HG03571 (cell line): ENCODE measurements around the gene NCAPD2.
A peak's percentile ranks its signal among the peaks of the same experiment; 100 is the strongest.
"Not testable (repeated sequence)": the region's sequence is repeated elsewhere in the genome, so short reads cannot be mapped to it uniquely, and the experiment has no call there.

Experiments used
- ATAC-seq: cut with Tn5 transposase; IDR thresholded peaks from one replicate; pipeline ENCODE4 v1.9.1; 2021; ENCODE audit not compliant: unreplicated experiment

The NCAPD2 gene

GRCh38 chr12:6532051-6532926 is 38.4 kb downstream of the NCAPD2 start:
- ATAC-seq: no peak

- peak; percentile 6 for ATAC-seq
These were observed 39.2 kb downstream of the NCAPD2 start for GRCh38 chr12:6532927-6533652.

DNA sequence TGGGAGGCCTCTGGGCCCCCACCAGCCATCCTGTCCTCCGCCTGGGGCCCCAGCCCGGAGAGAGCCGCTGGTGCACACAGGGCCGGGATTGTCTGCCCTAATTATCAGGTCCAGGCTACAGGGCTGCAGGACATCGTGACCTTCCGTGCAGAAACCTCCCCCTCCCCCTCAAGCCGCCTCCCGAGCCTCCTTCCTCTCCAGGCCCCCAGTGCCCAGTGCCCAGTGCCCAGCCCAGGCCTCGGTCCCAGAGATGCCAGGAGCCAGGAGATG is 39.7 kb downstream of the NCAPD2 start:
- ATAC-seq: peak; percentile 2

DNA sequence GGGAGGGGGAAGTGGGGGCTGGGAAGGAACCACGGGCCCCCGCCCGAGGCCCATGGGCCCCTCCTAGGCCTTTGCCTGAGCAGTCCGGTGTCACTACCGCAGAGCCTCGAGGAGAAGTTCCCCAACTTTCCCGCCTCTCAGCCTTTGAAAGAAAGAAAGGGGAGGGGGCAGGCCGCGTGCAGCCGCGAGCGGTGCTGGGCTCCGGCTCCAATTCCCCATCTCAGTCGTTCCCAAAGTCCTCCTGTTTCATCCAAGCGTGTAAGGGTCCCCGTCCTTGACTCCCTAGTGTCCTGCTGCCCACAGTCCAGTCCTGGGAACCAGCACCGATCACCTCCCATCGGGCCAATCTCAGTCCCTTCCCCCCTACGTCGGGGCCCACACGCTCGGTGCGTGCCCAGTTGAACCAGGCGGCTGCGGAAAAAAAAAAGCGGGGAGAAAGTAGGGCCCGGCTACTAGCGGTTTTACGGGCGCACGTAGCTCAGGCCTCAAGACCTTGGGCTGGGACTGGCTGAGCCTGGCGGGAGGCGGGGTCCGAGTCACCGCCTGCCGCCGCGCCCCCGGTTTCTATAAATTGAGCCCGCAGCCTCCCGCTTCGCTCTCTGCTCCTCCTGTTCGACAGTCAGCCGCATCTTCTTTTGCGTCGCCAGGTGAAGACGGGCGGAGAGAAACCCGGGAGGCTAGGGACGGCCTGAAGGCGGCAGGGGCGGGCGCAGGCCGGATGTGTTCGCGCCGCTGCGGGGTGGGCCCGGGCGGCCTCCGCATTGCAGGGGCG is 40.2 kb downstream of the NCAPD2 start, which contains the start of gene GAPDH:
GAPDH (plus strand) TSS at position 595 of the 772 bp plus-strand sequence. CDS start 316 bp downstream, outside the sequence.
- ATAC-seq: peak; percentile 52

GRCh38 chr12:6534695-6534944 is 40.7 kb downstream of the NCAPD2 start:
- ATAC-seq: no peak

GRCh38 chr12:6534945-6535696 is 41.2 kb downstream of the NCAPD2 start:
- no peak for ATAC-seq

- no peak for ATAC-seq
These were observed 41.7 kb downstream of the NCAPD2 start for GRCh38 chr12:6535697-6535946.

DNA sequence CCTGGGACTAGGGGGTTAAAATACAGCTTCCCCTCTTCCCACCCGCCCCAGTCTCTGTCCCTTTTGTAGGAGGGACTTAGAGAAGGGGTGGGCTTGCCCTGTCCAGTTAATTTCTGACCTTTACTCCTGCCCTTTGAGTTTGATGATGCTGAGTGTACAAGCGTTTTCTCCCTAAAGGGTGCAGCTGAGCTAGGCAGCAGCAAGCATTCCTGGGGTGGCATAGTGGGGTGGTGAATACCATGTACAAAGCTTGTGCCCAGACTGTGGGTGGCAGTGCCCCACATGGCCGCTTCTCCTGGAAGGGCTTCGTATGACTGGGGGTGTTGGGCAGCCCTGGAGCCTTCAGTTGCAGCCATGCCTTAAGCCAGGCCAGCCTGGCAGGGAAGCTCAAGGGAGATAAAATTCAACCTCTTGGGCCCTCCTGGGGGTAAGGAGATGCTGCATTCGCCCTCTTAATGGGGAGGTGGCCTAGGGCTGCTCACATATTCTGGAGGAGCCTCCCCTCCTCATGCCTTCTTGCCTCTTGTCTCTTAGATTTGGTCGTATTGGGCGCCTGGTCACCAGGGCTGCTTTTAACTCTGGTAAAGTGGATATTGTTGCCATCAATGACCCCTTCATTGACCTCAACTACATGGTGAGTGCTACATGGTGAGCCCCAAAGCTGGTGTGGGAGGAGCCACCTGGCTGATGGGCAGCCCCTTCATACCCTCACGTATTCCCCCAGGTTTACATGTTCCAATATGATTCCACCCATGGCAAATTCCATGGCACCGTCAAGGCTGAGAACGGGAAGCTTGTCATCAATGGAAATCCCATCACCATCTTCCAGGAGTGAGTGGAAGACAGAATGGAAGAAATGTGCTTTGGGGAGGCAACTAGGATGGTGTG is 42.3 kb downstream of the NCAPD2 start:
- no peak for ATAC-seq

DNA sequence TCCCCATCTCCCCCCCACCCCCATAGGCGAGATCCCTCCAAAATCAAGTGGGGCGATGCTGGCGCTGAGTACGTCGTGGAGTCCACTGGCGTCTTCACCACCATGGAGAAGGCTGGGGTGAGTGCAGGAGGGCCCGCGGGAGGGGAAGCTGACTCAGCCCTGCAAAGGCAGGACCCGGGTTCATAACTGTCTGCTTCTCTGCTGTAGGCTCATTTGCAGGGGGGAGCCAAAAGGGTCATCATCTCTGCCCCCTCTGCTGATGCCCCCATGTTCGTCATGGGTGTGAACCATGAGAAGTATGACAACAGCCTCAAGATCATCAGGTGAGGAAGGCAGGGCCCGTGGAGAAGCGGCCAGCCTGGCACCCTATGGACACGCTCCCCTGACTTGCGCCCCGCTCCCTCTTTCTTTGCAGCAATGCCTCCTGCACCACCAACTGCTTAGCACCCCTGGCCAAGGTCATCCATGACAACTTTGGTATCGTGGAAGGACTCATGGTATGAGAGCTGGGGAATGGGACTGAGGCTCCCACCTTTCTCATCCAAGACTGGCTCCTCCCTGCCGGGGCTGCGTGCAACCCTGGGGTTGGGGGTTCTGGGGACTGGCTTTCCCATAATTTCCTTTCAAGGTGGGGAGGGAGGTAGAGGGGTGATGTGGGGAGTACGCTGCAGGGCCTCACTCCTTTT is 43.1 kb downstream of the NCAPD2 start:
- no peak for ATAC-seq

DNA sequence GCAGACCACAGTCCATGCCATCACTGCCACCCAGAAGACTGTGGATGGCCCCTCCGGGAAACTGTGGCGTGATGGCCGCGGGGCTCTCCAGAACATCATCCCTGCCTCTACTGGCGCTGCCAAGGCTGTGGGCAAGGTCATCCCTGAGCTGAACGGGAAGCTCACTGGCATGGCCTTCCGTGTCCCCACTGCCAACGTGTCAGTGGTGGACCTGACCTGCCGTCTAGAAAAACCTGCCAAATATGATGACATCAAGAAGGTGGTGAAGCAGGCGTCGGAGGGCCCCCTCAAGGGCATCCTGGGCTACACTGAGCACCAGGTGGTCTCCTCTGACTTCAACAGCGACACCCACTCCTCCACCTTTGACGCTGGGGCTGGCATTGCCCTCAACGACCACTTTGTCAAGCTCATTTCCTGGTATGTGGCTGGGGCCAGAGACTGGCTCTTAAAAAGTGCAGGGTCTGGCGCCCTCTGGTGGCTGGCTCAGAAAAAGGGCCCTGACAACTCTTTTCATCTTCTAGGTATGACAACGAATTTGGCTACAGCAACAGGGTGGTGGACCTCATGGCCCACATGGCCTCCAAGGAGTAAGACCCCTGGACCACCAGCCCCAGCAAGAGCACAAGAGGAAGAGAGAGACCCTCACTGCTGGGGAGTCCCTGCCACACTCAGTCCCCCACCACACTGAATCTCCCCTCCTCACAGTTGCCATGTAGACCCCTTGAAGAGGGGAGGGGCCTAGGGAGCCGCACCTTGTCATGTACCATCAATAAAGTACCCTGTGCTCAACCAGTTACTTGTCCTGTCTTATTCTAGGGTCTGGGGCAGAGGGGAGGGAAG is 43.9 kb downstream of the NCAPD2 start:
- not testable (repeated sequence) for ATAC-seq

- no peak for ATAC-seq
These were observed 44.8 kb downstream of the NCAPD2 start for GRCh38 chr12:6538420-6539313.

DNA sequence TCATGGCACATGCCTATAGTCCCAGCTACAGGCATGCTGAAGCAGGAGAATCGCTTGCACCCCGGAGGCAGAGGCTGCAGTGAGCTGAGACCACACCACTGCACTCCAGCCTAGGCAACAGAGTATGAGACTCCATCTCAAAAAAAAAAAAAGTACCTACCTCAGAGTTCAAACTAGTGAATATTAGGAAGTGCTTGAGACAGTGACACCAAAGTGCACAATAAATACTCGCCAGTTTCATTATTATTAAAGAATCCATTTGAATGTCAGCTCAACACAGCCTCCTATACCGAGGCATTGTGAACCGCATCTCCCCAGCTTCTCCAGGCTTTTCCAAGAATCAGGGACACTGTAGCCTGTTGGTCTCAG is 45.4 kb downstream of the NCAPD2 start:
- ATAC-seq: no peak

GRCh38 chr12:6539707-6540134 is 45.8 kb downstream of the NCAPD2 start:
- ATAC-seq: no peak

- ATAC-seq: no peak
These were observed 46.4 kb downstream of the NCAPD2 start for GRCh38 chr12:6540181-6540877.

DNA sequence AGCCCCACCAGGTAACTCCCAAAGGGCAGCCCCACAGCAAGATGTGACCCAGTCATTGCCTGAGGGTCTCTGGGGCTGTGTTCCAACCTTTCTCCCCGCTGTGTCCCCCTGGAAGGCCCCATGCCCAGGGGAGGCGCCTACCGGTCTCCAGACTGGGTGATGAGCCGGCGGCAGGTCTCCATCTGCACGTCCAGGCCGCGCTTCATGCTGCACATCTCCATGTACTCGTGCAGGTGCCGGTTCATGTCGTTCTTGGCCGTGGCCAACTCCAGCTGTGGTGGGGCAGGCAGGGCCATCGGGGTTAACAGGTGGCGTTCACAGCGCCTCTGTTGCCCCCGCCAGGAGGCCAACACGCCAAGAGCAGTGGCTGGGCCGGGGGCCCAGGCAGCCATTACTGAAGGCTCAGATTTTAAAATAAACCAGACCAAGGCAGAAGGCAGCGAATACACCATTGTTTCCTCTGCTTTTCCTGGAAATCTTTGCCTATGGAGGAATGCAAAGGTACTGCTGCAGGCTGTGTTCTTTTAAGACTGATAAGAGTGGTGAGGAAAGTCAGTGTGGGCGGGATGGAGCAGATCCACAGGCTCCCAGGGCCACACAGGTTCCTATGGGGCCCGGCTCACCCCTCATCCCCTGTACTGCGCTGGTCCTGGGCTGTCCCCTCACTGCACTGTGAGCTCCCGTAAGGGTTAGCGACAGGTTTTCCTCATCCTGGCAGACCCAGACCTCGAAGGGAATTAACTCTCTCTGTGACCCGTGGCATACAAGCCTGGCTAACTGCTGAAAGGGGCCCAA is 47.7 kb downstream of the NCAPD2 start:
- ATAC-seq: no peak

DNA sequence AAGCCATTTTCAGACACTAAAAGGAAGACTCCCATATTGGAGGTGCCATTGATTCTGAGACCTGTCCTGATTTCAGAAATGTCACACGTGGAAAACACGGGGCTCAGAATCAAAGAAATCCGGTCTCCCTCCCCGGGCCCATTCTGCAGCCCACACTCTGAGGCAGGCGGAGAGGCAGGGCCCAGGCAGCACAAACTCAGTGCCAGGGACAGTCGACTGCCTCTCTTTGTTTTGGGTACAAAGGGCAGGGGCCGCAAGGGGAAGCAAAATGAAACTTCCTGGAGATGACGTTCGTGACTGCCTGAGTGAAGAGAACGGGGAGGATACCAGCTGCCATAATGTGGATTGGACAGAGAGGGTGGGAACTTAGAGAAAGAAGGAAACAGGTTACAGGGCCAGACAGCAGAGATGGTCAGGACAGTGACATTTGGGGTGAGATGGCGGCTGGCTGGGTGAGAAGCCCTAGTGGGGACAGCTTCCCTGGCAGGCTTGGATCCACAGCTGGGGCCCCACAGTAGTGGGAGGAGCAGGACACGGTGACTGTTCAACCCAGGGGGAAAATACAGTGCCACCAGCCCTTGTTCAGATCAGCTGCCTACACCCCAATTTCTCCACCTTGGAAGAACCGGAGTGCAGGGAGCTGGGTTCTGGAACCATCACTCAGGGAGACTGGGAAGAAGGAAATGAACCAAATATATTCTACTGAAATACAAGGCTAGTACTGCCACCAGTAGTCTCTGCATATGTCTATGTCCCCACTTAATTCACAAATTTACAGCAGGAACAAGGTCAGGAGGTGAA is 48.5 kb downstream of the NCAPD2 start:
- no peak for ATAC-seq
